ENCODE measurements around the gene DLGAP1. TPM values are rescaled to one million over a fixed set of nuclear protein-coding genes. Genes with fewer than 3 reads are reported as not detected.

Gene DLGAP1
- total RNA-seq, 1 experiment from 2014 or later, result 0.39 TPM

- RAD21 ChIA-PET (ENCODE audit: low non-redundant PET in 1 of 2, low total read pairs in 2 of 2, uncharacterized antibody in 2 of 2, unreplicated experiment in 2 of 2), result no interaction called here
- no TSS peak for BruUV-seq (replicated peaks)
Observed at GRCh38 chr18:4286256-4286655, 168.9 kb downstream of the DLGAP1 start.

More at GRCh38 chr18:4286256-4286655, 168.9 kb downstream of the DLGAP1 start:
- no peak for ATAC-seq
- no peak for DNase-seq (ENCODE audit: low read depth, low spot score)
- Histone ChIP-seq H3K27ac (ENCODE audit: low read depth, low read length) (no peak overlapping the region), H3K4me3 (replicated peaks in 1 of 2; ENCODE audit: low read depth in 1 of 2, low read length in 2 of 2) (no peak overlapping the region), H3K9me2 (ENCODE audit: insufficient read depth) (no peaks in the 10 kb centered on the region), H4K20me1 (ENCODE audit: insufficient read depth) (no peaks in the 10 kb centered on the region), H3K27me3 (ENCODE audit: insufficient read depth, low read length) (no peaks in the 10 kb centered on the region), H3K9ac (ENCODE audit: low read length) (no peak overlapping the region), H3K4me1 (ENCODE audit: control insufficient read depth in 1 of 2, insufficient read depth in 2 of 2, low read length in 2 of 2) (no peaks in the 10 kb centered on the region), H2AFZ (ENCODE audit: low read depth, low read length, poor library complexity, severe bottlenecking) (no peak overlapping the region), H3K4me2 (ENCODE audit: low read length) (no peak overlapping the region), H3K36me3 (ENCODE audit: control insufficient read depth in 1 of 2, insufficient read depth in 2 of 2, low read length in 2 of 2) (no peaks in the 10 kb centered on the region), H3K79me2 (ENCODE audit: insufficient read depth, low read length) (no peaks in the 10 kb centered on the region), H3K9me3 (ENCODE audit: control insufficient read depth in 1 of 2, insufficient read depth in 1 of 2, low read depth in 1 of 2, low read length in 2 of 2) (peaks cover 0 to 7% of the 10 kb centered on the region in 2 experiments; a peak in 1 of 4 replicates)
- TF ChIP-seq POLR2A (IDR thresholded peaks at IDR 0.05; ENCODE audit: borderline replicate concordance, extremely low read depth, insufficient read depth, insufficient read length) (no peak), FOSL1 (IDR thresholded peaks at IDR 0.05; ENCODE audit: low read depth) (no peak), EZH2 (IDR thresholded peaks at IDR 0.05) (no peak), SP1 (IDR thresholded peaks at IDR 0.05; ENCODE audit: low read depth) (no peak), CTCF (IDR thresholded peaks at IDR 0.05 in 2 of 3, conservative IDR thresholded peaks at IDR 0.05 in 1 of 3; ENCODE audit: borderline replicate concordance in 1 of 3, insufficient read depth in 1 of 3, low read depth in 2 of 3, low read length in 2 of 3) (no peak), REST (IDR thresholded peaks at IDR 0.05; ENCODE audit: low read depth) (no peak), POLR2AphosphoS5 (IDR thresholded peaks at IDR 0.05; ENCODE audit: low read depth, low read length) (no peak), SRF (IDR thresholded peaks at IDR 0.05; ENCODE audit: low read depth) (no peak), ELF1 (IDR thresholded peaks at IDR 0.05; ENCODE audit: borderline replicate concordance, low read depth) (no peak), EZH2phosphoT487 (IDR thresholded peaks at IDR 0.05; ENCODE audit: borderline replicate concordance) (no peak), CBX3 (IDR thresholded peaks at IDR 0.05; ENCODE audit: low read depth) (no peak)
- POLR2A ChIA-PET, result no interaction called here
- intact Hi-C loops (cut with micrococcal nuclease), result loop anchor here (10.0 kb wide), 1 partner anchor 61 kb away; no protein-coding TSS in a partner anchor
- CTCF ChIA-PET, result no interaction called here

Measured in HCT116 (cell line).